Ishikawa (cell line): ENCODE results near the gene SYNDIG1.

Experiments used
- EP300 ChIP-seq: IDR thresholded peaks from 2 replicates; pipeline ENCODE4 v1.6.1; 2012; ENCODE audit warnings: borderline replicate concordance
- MAX ChIP-seq: IDR thresholded peaks from 2 replicates; pipeline ENCODE4 v1.6.1; 2012
- RAD21 ChIP-seq: IDR thresholded peaks from 2 replicates; pipeline ENCODE4 v1.6.1; 2012; ENCODE audit warnings: low read depth
- REST ChIP-seq: IDR thresholded peaks from 2 replicates; pipeline ENCODE4 v1.6.1; 2012; ENCODE audit warnings: low read depth, mild to moderate bottlenecking
- YY1 ChIP-seq: IDR thresholded peaks from 2 replicates; pipeline ENCODE4 v1.6.1; 2012; ENCODE audit warnings: low read depth
- ZBTB7A ChIP-seq: IDR thresholded peaks from 2 replicates; pipeline ENCODE4 v1.6.1; 2012; ENCODE audit warnings: low read depth

GRCh38 chr20:24694727-24695528 lies 225.5 kb downstream of the SYNDIG1 start:
- TF ChIP-seq MAX, result no peak
- no peak for TF ChIP-seq EP300
- no peak for TF ChIP-seq ZBTB7A
- TF ChIP-seq REST, result no peak
- TF ChIP-seq RAD21, result no peak
- no peak for TF ChIP-seq YY1
